Measurements from ENCODE around the gene CFDP1. TPM values are rescaled to one million over a fixed set of nuclear protein-coding genes. Genes with fewer than 3 reads are reported as not detected.
A peak's percentile ranks its signal among the peaks of the same experiment; 100 is the strongest.

CFDP1 gene
- total and polyA plus RNA-seq, 2 of the 13 experiments (the other 11 are each of a cell fraction or from before 2014, with no cell fraction given): 78.6 to 153 TPM

DNA sequence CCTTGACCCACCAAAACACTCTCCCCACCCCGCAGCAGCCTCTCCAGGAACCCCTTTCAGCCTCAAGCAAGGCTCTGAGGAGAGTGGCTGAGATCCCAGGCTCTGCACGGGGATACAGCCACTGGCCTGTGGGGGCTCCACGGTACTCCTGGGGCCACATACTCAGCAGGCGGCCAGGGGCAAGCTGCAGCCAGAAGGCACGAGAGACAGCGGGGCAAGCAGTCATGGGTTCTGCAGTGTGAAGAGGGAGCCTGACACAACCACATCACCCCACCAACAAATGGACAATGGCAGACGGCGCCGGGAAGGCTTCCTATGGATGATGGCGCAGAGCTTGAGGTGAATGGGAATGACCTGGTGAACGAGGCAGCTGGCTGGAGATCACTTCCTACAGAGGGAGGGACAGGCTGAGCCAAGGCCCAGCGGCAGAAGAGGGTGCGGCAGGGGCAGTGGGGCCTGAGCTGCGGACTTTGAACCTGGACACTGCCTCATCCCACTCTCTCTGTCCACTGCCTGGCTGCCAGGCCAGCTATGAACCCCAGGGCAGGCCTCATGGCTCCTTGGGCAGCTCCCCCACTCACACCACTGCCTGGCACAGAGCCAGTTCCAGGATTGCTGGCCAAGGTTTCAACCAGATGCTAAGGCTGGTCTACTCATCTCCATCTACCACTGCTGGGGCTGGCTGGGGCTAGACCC lies 171.1 kb downstream of the CFDP1 start (continued):
- 0 out of 2 replicates have a peak, but pooled peaks have one; percentile 17 for TF ChIP-seq ZBTB14 (CRISPR knock-in tag; IDR thresholded peaks at IDR 0.05)
- TF ChIP-seq, protein P1, sequence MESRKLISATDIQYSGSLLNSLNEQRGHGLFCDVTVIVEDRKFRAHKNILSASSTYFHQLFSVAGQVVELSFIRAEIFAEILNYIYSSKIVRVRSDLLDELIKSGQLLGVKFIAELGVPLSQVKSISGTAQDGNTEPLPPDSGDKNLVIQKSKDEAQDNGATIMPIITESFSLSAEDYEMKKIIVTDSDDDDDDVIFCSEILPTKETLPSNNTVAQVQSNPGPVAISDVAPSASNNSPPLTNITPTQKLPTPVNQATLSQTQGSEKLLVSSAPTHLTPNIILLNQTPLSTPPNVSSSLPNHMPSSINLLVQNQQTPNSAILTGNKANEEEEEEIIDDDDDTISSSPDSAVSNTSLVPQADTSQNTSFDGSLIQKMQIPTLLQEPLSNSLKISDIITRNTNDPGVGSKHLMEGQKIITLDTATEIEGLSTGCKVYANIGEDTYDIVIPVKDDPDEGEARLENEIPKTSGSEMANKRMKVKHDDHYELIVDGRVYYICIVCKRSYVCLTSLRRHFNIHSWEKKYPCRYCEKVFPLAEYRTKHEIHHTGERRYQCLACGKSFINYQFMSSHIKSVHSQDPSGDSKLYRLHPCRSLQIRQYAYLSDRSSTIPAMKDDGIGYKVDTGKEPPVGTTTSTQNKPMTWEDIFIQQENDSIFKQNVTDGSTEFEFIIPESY (CRISPR knock-in tag; IDR thresholded peaks at IDR 0.05): peak; percentile 56; the same call in 1 of the 2 replicates
- TF ChIP-seq, protein P2, sequence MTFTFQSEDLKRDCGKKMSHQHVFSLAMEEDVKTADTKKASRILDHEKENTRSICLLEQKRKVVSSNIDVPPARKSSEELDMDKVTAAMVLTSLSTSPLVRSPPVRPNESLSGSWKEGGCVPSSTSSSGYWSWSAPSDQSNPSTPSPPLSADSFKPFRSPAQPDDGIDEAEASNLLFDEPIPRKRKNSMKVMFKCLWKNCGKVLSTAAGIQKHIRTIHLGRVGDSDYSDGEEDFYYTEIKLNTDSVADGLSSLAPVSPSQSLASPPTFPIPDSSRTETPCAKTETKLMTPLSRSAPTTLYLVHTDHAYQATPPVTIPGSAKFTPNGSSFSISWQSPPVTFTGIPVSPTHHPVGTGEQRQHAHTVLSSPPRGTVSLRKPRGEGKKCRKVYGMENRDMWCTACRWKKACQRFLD (CRISPR knock-in tag; IDR thresholded peaks at IDR 0.05; ENCODE audit: borderline replicate concordance): no peak
- no peak for TF ChIP-seq FOXM1 (CRISPR knock-in tag; IDR thresholded peaks at IDR 0.05)
- peak; percentile 89 for TF ChIP-seq PATZ1 (CRISPR knock-in tag; IDR thresholded peaks at IDR 0.05)
- TF ChIP-seq ZBTB4 (CRISPR knock-in tag; IDR thresholded peaks at IDR 0.05; ENCODE audit: borderline replicate concordance): peak; percentile 75; the same call in 1 of the 2 replicates
- TF ChIP-seq NFKBIZ (CRISPR knock-in tag; IDR thresholded peaks at IDR 0.05): 0 out of 2 replicates have a peak, but pooled peaks have one; percentile 34
- no peak for TF ChIP-seq SNAPC5 (CRISPR knock-in tag; IDR thresholded peaks at IDR 0.05; ENCODE audit: borderline replicate concordance)
- TF ChIP-seq ZNF768 (CRISPR knock-in tag; IDR thresholded peaks at IDR 0.05): peak; percentile 59
- TF ChIP-seq NFYB (CRISPR knock-in tag; IDR thresholded peaks at IDR 0.05): peak; percentile 42; the same call in 1 of the 2 replicates
- peak; percentile 92 for TF ChIP-seq RCOR2 (CRISPR knock-in tag; IDR thresholded peaks at IDR 0.05)
- TF ChIP-seq ZNF264 (CRISPR knock-in tag; IDR thresholded peaks at IDR 0.05): peak; percentile 96
- TF ChIP-seq EED (CRISPR knock-in tag; IDR thresholded peaks at IDR 0.05): no peak; the same call in 1 of the 2 replicates
- TF ChIP-seq POLR2A (IDR thresholded peaks at IDR 0.05; ENCODE audit: insufficient read depth in 1 of 2, low read depth in 2 of 2, low read length in 2 of 2): peak in 1 of 2 experiments; percentile 56; a peak in 2 of 4 replicates
- TF ChIP-seq TAF15 (IDR thresholded peaks at IDR 0.05; ENCODE audit: low read depth, low read length, poor library complexity, severe bottlenecking): no peak
- peak; percentile 45 for TF ChIP-seq SMAD3 (CRISPR knock-in tag; IDR thresholded peaks at IDR 0.05)
- TF ChIP-seq SP4 (CRISPR knock-in tag; IDR thresholded peaks at IDR 0.05): no peak; the same call in 1 of the 2 replicates
- TF ChIP-seq SATB2 (CRISPR knock-in tag; IDR thresholded peaks at IDR 0.05): no peak
- no peak for TF ChIP-seq ZNF570 (CRISPR knock-in tag; IDR thresholded peaks at IDR 0.05; ENCODE audit: borderline replicate concordance)

Measured in HepG2 (cell line).